GM19455 (cell line): Measurements from ENCODE around the gene ADGRG7.

Source experiments
- ATAC-seq: cut with Tn5 transposase; IDR thresholded peaks from one replicate; pipeline ENCODE4 v1.9.1; 2021; ENCODE audit not compliant: unreplicated experiment

The ADGRG7 gene

GRCh38 chr3:100732435-100732834 lies 123.0 kb downstream of the ADGRG7 start:
- ATAC-seq: no peak

GRCh38 chr3:100737334-100737733 lies 127.9 kb downstream of the ADGRG7 start:
- ATAC-seq: no peak

- no peak for ATAC-seq
These were observed 130.8 kb downstream of the ADGRG7 start for GRCh38 chr3:100740207-100740606.

GRCh38 chr3:100743535-100743934 lies 134.1 kb downstream of the ADGRG7 start:
- no peak for ATAC-seq

- no peak for ATAC-seq
These were observed 135.3 kb downstream of the ADGRG7 start for GRCh38 chr3:100744671-100745070.
